NCI-H2227 treated with DMSO at 0.1 percent for 48 hours (cell line): ENCODE results near the gene ERBB2.

Experiments used
- DNase-seq: peaks from one replicate; lab custom pipeline; 2025; lab: John Stamatoyannopoulos, UW

Gene ERBB2

GRCh38 chr17:39665642-39666224, 34.1 kb upstream of the ERBB2 start:
- DNase-seq, result no peak

- DNase-seq, result no peak
Observed at GRCh38 chr17:39666231-39666600, 33.6 kb upstream of the ERBB2 start.

GRCh38 chr17:39666601-39667261, 33.1 kb upstream of the ERBB2 start:
- no peak for DNase-seq

GRCh38 chr17:39667262-39667944, 32.5 kb upstream of the ERBB2 start:
- DNase-seq, result no peak

- DNase-seq, result peak; percentile 28
Observed at GRCh38 chr17:39667945-39668924, 31.6 kb upstream of the ERBB2 start, which contains the start of gene PNMT. Gene PNMT, plus strand, starts transcription at chr17:39668453. Its CDS starts 23 bp downstream, at chr17:39668476.

- no peak for DNase-seq
Observed at GRCh38 chr17:39669897-39670735, 29.7 kb upstream of the ERBB2 start.

GRCh38 chr17:39670746-39671145, 29.1 kb upstream of the ERBB2 start:
- no peak for DNase-seq

GRCh38 chr17:39671651-39672521, 28.0 kb upstream of the ERBB2 start:
- peak; percentile 32 for DNase-seq

GRCh38 chr17:39672522-39673334, 27.1 kb upstream of the ERBB2 start:
- DNase-seq, result no peak

- no peak for DNase-seq
Observed at GRCh38 chr17:39673335-39674081, 26.4 kb upstream of the ERBB2 start.

- DNase-seq, result no peak
Observed at GRCh38 chr17:39674179-39674578, 25.7 kb upstream of the ERBB2 start.

- no peak for DNase-seq
Observed at GRCh38 chr17:39674702-39675389, 25.0 kb upstream of the ERBB2 start.

- DNase-seq, result no peak
Observed at GRCh38 chr17:39675390-39676082, 24.3 kb upstream of the ERBB2 start.

GRCh38 chr17:39676198-39676819, 23.6 kb upstream of the ERBB2 start:
- DNase-seq, result peak; percentile 13

- no peak for DNase-seq
Observed at GRCh38 chr17:39677072-39677471, 22.8 kb upstream of the ERBB2 start.

GRCh38 chr17:39677542-39678339, 22.1 kb upstream of the ERBB2 start:
- DNase-seq, result no peak
